ENCODE results near the gene IFIT1B. TPM values are rescaled to one million over a fixed set of nuclear protein-coding genes. Genes with fewer than 3 reads are reported as not detected.
"Not testable (repeated sequence)": the region's sequence is repeated elsewhere in the genome, so short reads cannot be mapped to it uniquely, and the experiment has no call there.

IFIT1B gene
- polyA plus RNA-seq, 4 donors, result 0.09 to 0.38 (median 0.21) TPM; not detected in 1

GRCh38 chr10:89407792-89408191 is 29.9 kb downstream of the IFIT1B start:
- not testable (repeated sequence) for DNase-seq (ENCODE audit: low read depth in 4 of 4, low spot score in 2 of 4)

GRCh38 chr10:89409282-89409681 is 31.4 kb downstream of the IFIT1B start:
- DNase-seq (ENCODE audit: low read depth in 4 of 4, low spot score in 2 of 4), result not testable (repeated sequence)

DNA sequence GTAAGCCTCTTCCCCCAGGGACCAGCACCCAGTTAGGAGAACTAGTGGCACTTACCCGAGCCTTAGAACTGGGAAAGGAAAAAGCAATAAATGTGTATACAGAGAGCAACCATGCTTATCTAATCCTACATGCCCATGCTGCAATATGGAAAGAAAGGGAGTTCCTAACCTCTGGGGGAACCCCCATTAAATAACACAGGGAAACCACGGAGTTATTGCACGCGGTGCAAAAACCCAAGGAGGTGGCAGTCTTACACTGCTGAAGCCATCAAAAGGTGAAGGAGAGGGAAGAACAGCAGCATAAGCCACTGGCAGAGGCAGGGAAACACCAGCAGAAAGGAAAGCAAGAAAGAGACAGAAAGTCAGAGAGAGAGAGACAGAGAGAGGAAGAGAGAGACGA is 32.7 kb downstream of the IFIT1B start:
- DNase-seq (ENCODE audit: low read depth in 4 of 4, low spot score in 2 of 4), result not testable (repeated sequence)

- not testable (repeated sequence) for DNase-seq (ENCODE audit: low read depth in 4 of 4, low spot score in 2 of 4)
These were observed 33.3 kb downstream of the IFIT1B start for GRCh38 chr10:89411135-89411534.

DNA sequence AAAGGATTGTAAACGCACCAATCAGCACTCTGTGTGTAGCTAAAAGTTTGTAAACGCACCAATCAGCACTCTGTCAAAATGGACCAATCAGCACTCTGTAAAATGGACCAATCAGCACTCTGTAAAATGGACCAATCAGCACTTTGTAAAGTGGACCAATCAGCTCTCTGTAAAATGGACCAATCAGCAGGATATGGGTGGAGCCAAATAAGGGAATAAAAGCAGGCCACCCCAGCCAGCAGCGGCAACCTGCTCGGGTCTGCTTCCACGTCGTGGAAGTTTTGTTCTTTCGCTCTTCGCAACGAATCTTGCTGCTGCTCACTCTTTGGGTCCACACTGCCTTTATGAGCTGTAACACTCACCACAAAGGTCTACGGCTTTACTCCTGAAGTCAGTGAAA is 34.4 kb downstream of the IFIT1B start:
- not testable (repeated sequence) for DNase-seq (ENCODE audit: low read depth in 4 of 4, low spot score in 2 of 4)

GRCh38 chr10:89413398-89413912 is 35.6 kb downstream of the IFIT1B start:
- DNase-seq (ENCODE audit: low read depth in 4 of 4, low spot score in 2 of 4), result no peak

GRCh38 chr10:89414146-89414878 is 36.5 kb downstream of the IFIT1B start, which contains the start of gene IFIT5:
Gene IFIT5, plus strand, starts transcription at chr10:89414568. Its CDS starts 231 bp downstream, at chr10:89414799.
- DNase-seq (ENCODE audit: low read depth in 4 of 4, low spot score in 2 of 4), result peak; percentile 74 to 92 (median 82)

GRCh38 chr10:89414879-89415821 is 37.3 kb downstream of the IFIT1B start:
- peak in 3 of 4 donors; percentile 51 to 87 (median 67) for DNase-seq (ENCODE audit: low read depth in 4 of 4, low spot score in 2 of 4)

DNA sequence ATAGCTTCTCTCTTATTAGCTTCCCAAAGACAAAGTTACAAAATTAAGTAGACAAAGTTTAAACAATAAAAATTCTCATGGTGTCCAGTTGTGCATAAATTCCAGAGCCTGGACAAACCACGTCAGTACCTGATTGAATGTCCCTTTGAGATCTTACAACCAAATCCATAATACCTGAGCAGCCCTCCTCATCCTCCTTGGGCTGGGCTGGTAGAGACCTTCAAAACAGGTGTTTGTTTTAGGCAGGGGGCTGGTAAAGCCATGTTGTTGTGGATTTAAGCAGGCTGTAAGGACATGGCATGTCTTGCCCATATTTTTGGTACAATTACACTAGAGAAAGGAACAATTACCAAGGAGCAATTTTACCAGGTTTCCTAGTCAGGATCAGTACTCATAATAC is 38.6 kb downstream of the IFIT1B start:
- DNase-seq (ENCODE audit: low read depth in 4 of 4, low spot score in 2 of 4), result no peak

- DNase-seq (ENCODE audit: low read depth in 4 of 4, low spot score in 2 of 4), result no peak
These were observed 41.7 kb downstream of the IFIT1B start for GRCh38 chr10:89419548-89419947.

DNA sequence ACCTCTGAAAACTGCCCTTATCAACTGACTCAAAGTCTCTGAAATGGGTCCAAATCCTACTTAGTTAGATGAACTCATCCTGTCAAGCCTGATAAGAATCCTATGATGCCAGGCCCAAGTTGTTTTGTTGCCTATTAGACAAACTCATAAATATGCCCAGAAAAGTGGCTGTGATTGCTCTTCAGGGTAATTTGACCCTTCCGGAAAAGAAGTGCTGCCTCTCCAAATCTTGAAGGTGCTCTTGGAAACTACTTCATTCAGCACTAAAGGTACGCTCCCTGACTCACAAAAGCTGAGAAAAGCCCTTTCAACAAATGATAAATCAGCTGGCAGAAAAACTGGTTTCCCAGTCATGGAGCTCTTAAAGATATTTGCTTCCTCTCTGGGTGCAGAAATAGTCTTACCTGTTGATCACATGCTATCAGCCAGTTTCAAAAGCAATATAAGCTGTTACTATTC is 43.2 kb downstream of the IFIT1B start:
- no peak for DNase-seq (ENCODE audit: low read depth in 4 of 4, low spot score in 2 of 4)

DNA sequence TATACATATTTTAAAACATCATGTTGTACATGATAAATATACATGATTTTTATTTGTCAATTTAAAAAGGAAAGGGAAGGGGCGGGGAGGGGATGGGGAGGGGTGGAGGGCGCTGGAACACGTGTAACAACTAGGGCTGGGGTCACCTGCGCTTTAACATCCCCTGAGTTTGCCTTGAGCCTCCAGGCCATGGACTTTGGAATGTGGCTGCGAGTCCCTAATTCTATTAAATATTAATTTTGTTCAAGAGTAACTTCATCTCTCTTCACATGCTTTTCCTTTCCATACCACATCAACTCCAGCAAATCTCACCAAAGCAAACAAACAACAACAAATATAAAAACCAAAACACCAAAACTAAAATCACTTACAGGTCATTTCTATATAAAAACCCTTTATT is 47.1 kb downstream of the IFIT1B start:
- DNase-seq (ENCODE audit: low read depth in 4 of 4, low spot score in 2 of 4), result no peak

DNA sequence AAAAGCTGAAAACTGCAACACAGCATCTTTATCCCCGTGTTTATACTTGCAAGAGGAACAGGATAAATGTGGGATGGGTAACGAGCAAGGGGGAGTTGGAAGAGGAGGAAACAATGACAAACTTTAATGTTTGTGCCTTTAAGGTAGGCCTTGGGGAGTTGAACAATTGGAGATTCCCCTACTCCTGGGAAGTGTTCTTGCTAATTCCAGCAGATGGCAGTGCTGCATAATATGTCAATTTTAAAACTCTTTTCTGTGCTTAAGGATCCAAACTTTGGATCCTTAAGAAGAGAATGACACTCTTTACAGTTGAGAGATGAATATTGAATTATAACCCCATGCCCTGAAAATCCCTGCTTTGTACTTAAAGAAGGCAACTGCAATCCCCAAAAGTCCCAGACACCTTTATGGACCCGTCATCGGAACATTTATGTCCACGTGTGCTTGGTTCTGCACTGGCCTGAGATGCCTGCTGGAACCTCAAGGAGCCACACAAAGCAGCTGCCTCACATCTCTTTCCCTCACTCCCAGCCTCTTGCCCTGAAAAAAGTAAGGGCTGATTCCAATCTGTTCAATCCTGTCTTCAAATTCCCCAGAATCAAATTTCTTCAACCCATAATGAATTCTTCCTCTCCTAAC is 48.5 kb downstream of the IFIT1B start:
- DNase-seq (ENCODE audit: low read depth in 4 of 4, low spot score in 2 of 4), result peak in 3 of 4 donors; percentile 32 to 44 (median 41)

DNA sequence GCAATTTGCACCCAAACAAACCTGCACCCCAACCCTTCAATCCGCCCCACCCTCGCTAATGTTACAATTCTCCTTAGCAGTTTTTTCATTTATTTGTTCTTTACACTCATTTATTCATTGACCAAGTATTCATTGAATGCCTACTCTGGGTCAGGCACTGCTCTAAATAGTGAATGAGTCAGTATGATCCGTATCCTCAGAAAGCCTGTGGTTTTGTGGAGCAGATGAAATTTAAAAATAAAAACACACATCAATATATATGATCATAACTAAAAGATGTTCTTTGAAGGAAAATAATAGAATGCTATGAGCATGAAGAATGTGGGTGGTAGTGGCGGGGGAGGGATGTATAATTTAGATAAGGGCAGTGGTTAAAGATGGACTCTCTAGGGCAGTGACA is 49.8 kb downstream of the IFIT1B start:
- DNase-seq (ENCODE audit: low read depth in 4 of 4, low spot score in 2 of 4), result no peak

DNA sequence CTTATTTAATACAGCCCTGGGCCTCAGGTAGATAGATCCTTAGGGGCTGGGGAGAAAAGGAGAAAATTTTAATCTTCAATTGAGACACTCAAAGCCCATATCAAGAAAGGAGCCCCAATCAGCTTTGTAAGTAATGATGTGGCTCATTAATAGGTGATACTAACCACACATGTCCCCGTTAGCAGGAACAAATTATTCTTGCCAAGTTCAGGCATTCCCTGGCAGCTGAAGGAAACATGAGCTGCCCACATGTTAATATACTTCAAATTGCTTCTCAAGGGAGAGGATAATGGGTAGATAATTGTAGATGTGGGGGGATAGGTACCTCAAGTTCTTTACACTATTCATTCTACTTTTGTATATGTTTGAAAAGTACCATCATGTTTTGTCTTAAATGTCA is 51.0 kb downstream of the IFIT1B start:
- DNase-seq (ENCODE audit: low read depth in 4 of 4, low spot score in 2 of 4), result no peak

GRCh38 chr10:89431977-89432376 is 54.1 kb downstream of the IFIT1B start:
- peak in 1 of 4 donors; percentile 31 for DNase-seq (ENCODE audit: low read depth in 4 of 4, low spot score in 2 of 4)

Data from left renal cortex interstitium (tissue), 4 donors.